ENCODE measurements around the gene RAPGEF1. TPM values are rescaled to one million over a fixed set of nuclear protein-coding genes. Genes with fewer than 3 reads are reported as not detected.

Gene RAPGEF1
- total and polyA plus RNA-seq, 12 donors = 39.6 to 135 (median 111) TPM

GRCh38 chr9:131631306-131631705 lies 108.6 kb downstream of the RAPGEF1 start:
- DNase-seq = no peak
- H3K4me3 ChIP-seq = no peak overlapping the region

GRCh38 chr9:131630205-131630831 lies 109.6 kb downstream of the RAPGEF1 start:
- no peaks in the 10 kb centered on the region for H3K9me3 ChIP-seq
- 69 to 78% methylated on average over 15 of the region's 15 CpGs for WGBS, 2 donors
- ATAC-seq (peak in 1 of 8 donors; percentile 2), DNase-seq (no peak)
- intact Hi-C loops (cut with DNase I) = no loop called here
- H3K27me3 ChIP-seq = no peaks in the 10 kb centered on the region
- peaks cover 2 to 83% (median 40%) of the 10 kb centered on the region in 9 donors for H3K4me1 ChIP-seq
- TF ChIP-seq, protein P1, sequence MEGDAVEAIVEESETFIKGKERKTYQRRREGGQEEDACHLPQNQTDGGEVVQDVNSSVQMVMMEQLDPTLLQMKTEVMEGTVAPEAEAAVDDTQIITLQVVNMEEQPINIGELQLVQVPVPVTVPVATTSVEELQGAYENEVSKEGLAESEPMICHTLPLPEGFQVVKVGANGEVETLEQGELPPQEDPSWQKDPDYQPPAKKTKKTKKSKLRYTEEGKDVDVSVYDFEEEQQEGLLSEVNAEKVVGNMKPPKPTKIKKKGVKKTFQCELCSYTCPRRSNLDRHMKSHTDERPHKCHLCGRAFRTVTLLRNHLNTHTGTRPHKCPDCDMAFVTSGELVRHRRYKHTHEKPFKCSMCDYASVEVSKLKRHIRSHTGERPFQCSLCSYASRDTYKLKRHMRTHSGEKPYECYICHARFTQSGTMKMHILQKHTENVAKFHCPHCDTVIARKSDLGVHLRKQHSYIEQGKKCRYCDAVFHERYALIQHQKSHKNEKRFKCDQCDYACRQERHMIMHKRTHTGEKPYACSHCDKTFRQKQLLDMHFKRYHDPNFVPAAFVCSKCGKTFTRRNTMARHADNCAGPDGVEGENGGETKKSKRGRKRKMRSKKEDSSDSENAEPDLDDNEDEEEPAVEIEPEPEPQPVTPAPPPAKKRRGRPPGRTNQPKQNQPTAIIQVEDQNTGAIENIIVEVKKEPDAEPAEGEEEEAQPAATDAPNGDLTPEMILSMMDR (IDR thresholded peaks at IDR 0.05) = no peak
- peak overlapping the region in 2 of 10 donors; percentile 2 to 94 for H3K27ac ChIP-seq
- H3K4me3 ChIP-seq = no peak overlapping the region
- peaks cover 0 to 93% (median 22%) of the 10 kb centered on the region in 9 donors for H3K36me3 ChIP-seq

More at GRCh38 chr9:131631306-131631705, 108.6 kb downstream of the RAPGEF1 start:
- WGBS, 2 donors = 75 to 79% methylated on average over 13 of the region's 13 CpGs
- H3K27me3 ChIP-seq = no peaks in the 10 kb centered on the region
- intact Hi-C loops (cut with DNase I) = no loop called here
- no peak for ATAC-seq
- peaks cover 0 to 92% (median 16%) of the 10 kb centered on the region in 9 donors for H3K36me3 ChIP-seq
- H3K4me1 ChIP-seq = peaks cover 5 to 83% (median 34%) of the 10 kb centered on the region in 9 donors
- H3K27ac ChIP-seq = peak overlapping the region in 2 of 10 donors; percentile 2 to 94
- H3K9me3 ChIP-seq = no peaks in the 10 kb centered on the region
- TF ChIP-seq, protein P1 (IDR thresholded peaks at IDR 0.05) = no peak

DNA sequence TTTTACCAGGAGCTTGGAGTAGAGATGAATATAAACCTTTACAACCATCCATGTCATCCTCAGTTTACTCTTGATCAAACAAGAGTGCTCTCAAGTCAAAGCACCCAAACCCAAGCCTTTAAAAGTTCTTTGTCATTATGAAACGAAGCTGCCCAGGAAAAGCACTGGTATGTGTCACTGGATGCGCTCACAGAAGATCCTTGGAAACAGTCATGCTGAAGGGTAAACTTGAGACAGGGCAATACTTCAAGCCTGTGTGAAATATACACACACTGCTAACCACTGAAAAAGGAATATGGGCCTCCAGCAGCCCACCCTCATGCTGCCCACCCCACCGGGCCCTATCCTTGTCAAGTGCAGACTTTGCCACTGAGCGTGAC lies 110.1 kb downstream of the RAPGEF1 start:
- Histone ChIP-seq H3K27ac (peak overlapping the region in 2 of 10 donors; percentile 12 to 94), H3K4me1 (peaks cover 7 to 83% (median 40%) of the 10 kb centered on the region in 9 donors), H3K36me3 (peaks cover 0 to 94% (median 22%) of the 10 kb centered on the region in 9 donors), H3K9me3 (no peaks in the 10 kb centered on the region), H3K4me3 (no peak overlapping the region), H3K27me3 (no peaks in the 10 kb centered on the region)
- WGBS, 2 donors = 62 to 81% methylated on average over 4 of the region's 4 CpGs
- ATAC-seq (peak in 1 of 8 donors; percentile 1), DNase-seq (no peak)
- TF ChIP-seq, protein P1 (IDR thresholded peaks at IDR 0.05) = no peak
- intact Hi-C loops (cut with DNase I) = loop anchor here in 1 of 10 donors (10.0 kb wide), 1 partner anchor 435 kb away; no protein-coding TSS in a partner anchor

DNA sequence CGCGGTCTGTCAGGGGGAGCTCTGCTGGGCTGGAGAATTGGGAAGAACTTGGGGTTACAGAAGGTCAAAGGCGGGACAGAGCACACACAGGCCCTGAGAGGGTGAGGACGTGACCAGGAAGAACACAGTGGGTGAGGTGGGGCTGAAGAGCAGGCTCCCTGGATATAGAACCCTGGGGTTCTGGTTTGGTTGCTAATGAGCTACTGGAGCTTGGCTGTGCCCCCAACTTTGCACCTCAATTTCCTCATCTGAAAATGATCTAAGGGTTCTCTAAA lies 110.7 kb downstream of the RAPGEF1 start:
- WGBS, 2 donors = 92% methylated on average over 4 of the region's 4 CpGs
- Histone ChIP-seq H3K27ac (peak overlapping the region in 4 of 10 donors; percentile 10 to 94 (median 14)), H3K9me3 (no peaks in the 10 kb centered on the region), H3K4me1 (peaks cover 13 to 84% (median 41%) of the 10 kb centered on the region in 9 donors), H3K27me3 (no peaks in the 10 kb centered on the region), H3K36me3 (peaks cover 0 to 94% (median 19%) of the 10 kb centered on the region in 9 donors), H3K4me3 (no peak overlapping the region)
- DNase-seq (no peak), ATAC-seq (no peak)
- TF ChIP-seq, protein P1 (IDR thresholded peaks at IDR 0.05) = no peak
- intact Hi-C loops (cut with DNase I) = loop anchor here in 1 of 10 donors (10.0 kb wide), 1 partner anchor 434 kb away; no protein-coding TSS in a partner anchor
